Ishikawa (cell line): ENCODE measurements around the gene PEPD.

Experiments
- CEBPB ChIP-seq: IDR thresholded peaks from 2 replicates; pipeline ENCODE4 v1.6.1; 2012
- CREB1 ChIP-seq: IDR thresholded peaks from 2 replicates; pipeline ENCODE4 v1.6.1; 2012; ENCODE audit warnings: low read depth
- EGR1 ChIP-seq: IDR thresholded peaks from 2 replicates; pipeline ENCODE4 v1.6.1; 2012
- EP300 ChIP-seq: IDR thresholded peaks from 2 replicates; pipeline ENCODE4 v1.6.1; 2012; ENCODE audit warnings: borderline replicate concordance
- FOXM1 ChIP-seq: IDR thresholded peaks from 2 replicates; pipeline ENCODE4 v1.6.1; 2012; ENCODE audit warnings: low read depth, borderline replicate concordance
- MAX ChIP-seq: IDR thresholded peaks from 2 replicates; pipeline ENCODE4 v1.6.1; 2012
- NFIC ChIP-seq: IDR thresholded peaks from 2 replicates; pipeline ENCODE4 v1.6.1; 2012
- RAD21 ChIP-seq: IDR thresholded peaks from 2 replicates; pipeline ENCODE4 v1.6.1; 2012; ENCODE audit warnings: low read depth
- REST ChIP-seq: IDR thresholded peaks from 2 replicates; pipeline ENCODE4 v1.6.1; 2012; ENCODE audit warnings: low read depth, mild to moderate bottlenecking
- TAF1 ChIP-seq: IDR thresholded peaks from 2 replicates; pipeline ENCODE4 v1.6.1; 2012; ENCODE audit warnings: low read depth, mild to moderate bottlenecking
- TCF12 ChIP-seq: IDR thresholded peaks from 2 replicates; pipeline ENCODE4 v1.6.1; 2012; ENCODE audit warnings: low read depth
- TEAD4 ChIP-seq: IDR thresholded peaks from 2 replicates; pipeline ENCODE4 v1.6.1; 2012
- USF1 ChIP-seq: IDR thresholded peaks from 2 replicates; pipeline ENCODE4 v1.6.1; 2012
- YY1 ChIP-seq: IDR thresholded peaks from 2 replicates; pipeline ENCODE4 v1.6.1; 2012; ENCODE audit warnings: low read depth
- ZBTB7A ChIP-seq: IDR thresholded peaks from 2 replicates; pipeline ENCODE4 v1.6.1; 2012; ENCODE audit warnings: low read depth

PEPD gene

GRCh38 chr19:33530296-33530695 is 8.7 kb upstream of the PEPD start:
- no peak for TF ChIP-seq TEAD4
- no peak for TF ChIP-seq TCF12
- TF ChIP-seq NFIC = no peak
- TF ChIP-seq EP300 = no peak
- TF ChIP-seq FOXM1 = no peak
- TF ChIP-seq CEBPB = no peak
- no peak for TF ChIP-seq RAD21
- no peak for TF ChIP-seq MAX
- TF ChIP-seq REST = no peak
- TF ChIP-seq CREB1 = no peak
- TF ChIP-seq USF1 = no peak
- TF ChIP-seq TAF1 = no peak
- TF ChIP-seq EGR1 = no peak
- no peak for TF ChIP-seq ZBTB7A
- TF ChIP-seq YY1 = no peak

GRCh38 chr19:33529094-33529676 is 7.6 kb upstream of the PEPD start:
- peak; percentile 63 for TF ChIP-seq USF1
- TF ChIP-seq EP300 = no peak
- no peak for TF ChIP-seq YY1

GRCh38 chr19:33528404-33528803 is 6.8 kb upstream of the PEPD start:
- TF ChIP-seq TEAD4 (no peak), REST (no peak), USF1 (no peak), EP300 (no peak), CEBPB (no peak), CREB1 (no peak), EGR1 (no peak), ZBTB7A (no peak), MAX (no peak), FOXM1 (no peak), TCF12 (no peak), NFIC (no peak), RAD21 (no peak), TAF1 (no peak), YY1 (no peak)

GRCh38 chr19:33527125-33527524 is 5.5 kb upstream of the PEPD start:
- no peak for TF ChIP-seq TAF1
- TF ChIP-seq NFIC = no peak
- no peak for TF ChIP-seq FOXM1
- no peak for TF ChIP-seq EP300
- TF ChIP-seq YY1 = no peak
- no peak for TF ChIP-seq TCF12
- TF ChIP-seq ZBTB7A = no peak
- TF ChIP-seq USF1 = no peak
- no peak for TF ChIP-seq CEBPB
- TF ChIP-seq RAD21 = no peak
- no peak for TF ChIP-seq MAX
- no peak for TF ChIP-seq TEAD4
- no peak for TF ChIP-seq REST
- TF ChIP-seq EGR1 = no peak
